ENCODE measurements around the gene MGAT3.

Gene MGAT3

GRCh38 chr22:39534092-39534506 lies 77.3 kb downstream of the MGAT3 start:
- DNase-seq = no peak

- peak; percentile 57 to 78 (median 63) for DNase-seq
These were observed 78.0 kb downstream of the MGAT3 start for GRCh38 chr22:39534591-39535356.

GRCh38 chr22:39535357-39535725 lies 78.5 kb downstream of the MGAT3 start:
- peak in 2 of 3 experiments; percentile 46 to 65 for DNase-seq

- no peak for DNase-seq
These were observed 79.1 kb downstream of the MGAT3 start for GRCh38 chr22:39535831-39536449.

- no peak for DNase-seq
These were observed 79.9 kb downstream of the MGAT3 start for GRCh38 chr22:39536711-39537110.

GRCh38 chr22:39537975-39538374 lies 81.2 kb downstream of the MGAT3 start:
- no peak for DNase-seq
